Neuron (in vitro differentiated cells): Measurements from ENCODE around the gene CNPY4.
"Not testable (repeated sequence)": the region's sequence is repeated elsewhere in the genome, so short reads cannot be mapped to it uniquely, and the experiment has no call there.

ENCODE experiments used
- H2AFZ ChIP-seq: one replicate; pipeline ENCODE4 v1.6.1; 2013; ENCODE audit warnings: low read depth, mild to moderate bottlenecking, inconsistent platforms, low read length, moderate library complexity
- H3K27me3 ChIP-seq: one replicate; pipeline ENCODE4 v1.6.1; 2013; ENCODE audit warnings: low read length; ENCODE audit not compliant: insufficient read depth
- H3K36me3 ChIP-seq: one replicate; pipeline ENCODE4 v1.6.1; 2013; ENCODE audit warnings: low read length; ENCODE audit not compliant: insufficient read depth
- H3K4me1 ChIP-seq: one replicate; pipeline ENCODE4 v1.6.1; 2013; ENCODE audit warnings: low read length; ENCODE audit not compliant: insufficient read depth
- H3K4me3 ChIP-seq: 2 replicates; pipeline ENCODE4 v1.5.1; 2013; ENCODE audit warnings: mild to moderate bottlenecking, low read length, moderate library complexity
- H3K9me3 ChIP-seq: one replicate; pipeline ENCODE4 v1.6.1; 2013; ENCODE audit warnings: low read length

CNPY4 gene

DNA sequence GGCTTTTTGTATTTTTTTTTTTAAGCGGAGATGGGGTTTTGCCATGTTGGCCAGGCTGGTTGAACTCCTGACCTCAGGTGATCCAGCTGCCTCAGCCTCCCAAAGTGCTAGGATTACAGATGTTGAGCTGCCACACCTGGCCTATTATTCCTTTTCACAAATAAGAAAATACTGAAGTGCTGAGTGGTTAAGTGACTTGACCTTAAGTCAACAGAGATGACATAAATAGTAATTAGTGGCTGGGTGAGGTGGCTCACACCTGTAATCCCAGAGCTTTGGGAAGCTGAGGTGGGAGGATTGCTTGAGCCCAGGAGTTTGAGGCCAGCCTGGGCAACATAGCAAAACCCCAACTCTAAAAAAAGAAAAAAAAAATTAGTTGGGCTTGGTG is 10.8 kb downstream of the CNPY4 start:
- H2AFZ ChIP-seq, H3K4me3 ChIP-seq, H3K36me3 ChIP-seq, H3K9me3 ChIP-seq, H3K27me3 ChIP-seq: not testable (repeated sequence)
- peaks cover 16% of the 10 kb centered on the region for H3K4me1 ChIP-seq

DNA sequence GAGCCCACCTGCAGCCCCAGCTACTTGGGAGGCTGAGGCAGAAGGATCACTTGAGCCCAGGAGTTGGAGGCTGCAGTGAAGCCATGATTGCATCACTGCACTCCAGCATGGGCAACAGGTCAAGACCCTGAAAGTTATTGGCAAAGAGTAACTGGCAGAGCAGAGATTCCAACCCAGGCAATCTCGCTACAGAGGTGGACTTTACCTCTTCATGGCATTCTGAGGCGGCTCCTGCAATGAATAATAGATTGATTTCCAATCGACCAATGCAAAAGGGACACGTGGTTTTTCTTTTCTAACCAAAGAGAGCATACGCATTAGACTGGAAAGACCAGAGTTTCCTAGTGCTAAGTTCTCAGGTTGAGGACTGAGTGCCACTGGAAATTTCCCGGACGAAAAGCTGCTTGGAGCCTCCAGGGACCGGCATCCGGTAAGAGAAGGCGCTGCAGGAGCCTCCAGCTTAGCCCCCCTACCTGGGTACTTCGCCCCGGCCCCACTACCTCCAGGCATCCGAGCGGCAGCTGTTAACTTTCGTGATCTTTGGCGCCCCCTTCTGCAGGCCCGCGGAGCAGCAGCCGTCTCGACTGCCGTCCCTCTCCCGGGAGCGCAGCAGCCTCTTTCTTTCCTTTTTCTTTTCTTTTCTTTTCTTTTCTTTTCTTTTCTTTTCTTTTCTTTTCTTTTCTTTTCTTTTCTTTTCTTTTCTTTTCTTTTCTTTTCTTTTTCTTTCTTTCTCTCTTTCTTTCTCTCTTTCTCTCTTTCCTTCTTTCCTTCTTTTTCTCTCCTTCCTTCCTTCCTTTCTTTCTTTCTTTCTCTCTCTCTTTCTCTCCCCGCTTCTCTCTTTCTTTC is 11.4 kb downstream of the CNPY4 start:
- no peaks in the 10 kb centered on the region for H3K27me3 ChIP-seq
- H3K9me3 ChIP-seq: no peaks in the 10 kb centered on the region
- peaks cover 16% of the 10 kb centered on the region for H3K4me1 ChIP-seq
- no peaks in the 10 kb centered on the region for H3K36me3 ChIP-seq
- no peak overlapping the region for H2AFZ ChIP-seq
- no peak overlapping the region for H3K4me3 ChIP-seq

GRCh38 chr7:100132126-100132525 is 12.7 kb downstream of the CNPY4 start:
- H3K36me3 ChIP-seq: no peaks in the 10 kb centered on the region
- H3K4me1 ChIP-seq: peaks cover 16% of the 10 kb centered on the region
- H3K4me3 ChIP-seq: no peak overlapping the region
- no peaks in the 10 kb centered on the region for H3K27me3 ChIP-seq
- H3K9me3 ChIP-seq: no peaks in the 10 kb centered on the region
- no peak overlapping the region for H2AFZ ChIP-seq

GRCh38 chr7:100132697-100133151 is 13.3 kb downstream of the CNPY4 start:
- Histone ChIP-seq H3K4me3 (no peak overlapping the region), H3K36me3 (no peaks in the 10 kb centered on the region), H3K9me3 (no peaks in the 10 kb centered on the region), H3K4me1 (peaks cover 14% of the 10 kb centered on the region), H2AFZ (no peak overlapping the region), H3K27me3 (no peaks in the 10 kb centered on the region)

DNA sequence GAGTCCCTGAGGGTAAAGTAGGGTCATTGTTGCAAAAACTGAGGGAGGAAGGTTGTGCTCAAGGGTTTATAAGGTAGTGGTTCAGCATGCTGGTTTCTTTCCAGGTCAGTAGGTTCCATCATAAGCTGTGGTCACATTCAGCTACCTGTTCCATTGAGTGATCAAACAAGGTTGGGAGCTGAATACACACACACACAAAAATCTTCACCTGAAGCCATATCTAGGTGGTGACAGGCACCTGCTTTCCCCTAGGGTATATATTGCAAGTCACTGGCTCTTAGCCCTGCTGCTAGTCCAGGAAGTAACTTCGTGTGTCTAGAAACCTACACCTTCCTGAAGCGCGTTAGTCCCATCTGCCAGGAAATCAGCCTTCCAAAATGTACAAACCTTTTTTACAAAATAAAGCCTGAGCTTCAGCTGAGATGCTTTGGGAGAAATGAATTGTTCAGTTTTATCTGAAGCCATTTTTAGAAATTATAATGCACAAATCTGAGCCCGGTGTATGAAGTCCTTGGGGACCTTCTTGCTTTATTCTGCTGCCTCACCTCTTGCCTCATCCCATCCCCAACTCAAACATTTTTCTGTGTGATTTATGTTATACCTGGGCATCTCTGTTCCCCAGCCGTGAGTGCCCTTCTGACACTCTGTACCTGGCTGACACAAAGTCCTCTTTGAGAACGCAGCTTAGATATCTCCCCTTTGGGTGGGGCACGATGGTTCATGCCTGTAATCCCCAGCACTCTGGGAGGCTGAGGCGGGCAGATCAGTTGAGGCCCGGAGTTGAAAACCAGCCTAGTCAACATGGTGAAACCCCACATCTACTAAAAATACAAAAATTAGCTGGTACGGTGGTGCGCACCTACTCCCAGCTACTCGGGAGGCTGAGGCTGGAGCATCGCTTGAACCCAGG is 18.7 kb downstream of the CNPY4 start:
- Histone ChIP-seq H3K4me3 (no peak overlapping the region), H3K9me3 (no peaks in the 10 kb centered on the region), H3K4me1 (peaks cover under 1% of the 10 kb centered on the region), H3K36me3 (no peaks in the 10 kb centered on the region), H3K27me3 (no peaks in the 10 kb centered on the region), H2AFZ (no peak overlapping the region)

GRCh38 chr7:100141555-100141949 is 22.1 kb downstream of the CNPY4 start:
- Histone ChIP-seq H3K36me3 (no peaks in the 10 kb centered on the region), H3K4me1 (no peaks in the 10 kb centered on the region), H2AFZ (peak overlapping the region; percentile 10), H3K4me3 (no peak overlapping the region), H3K9me3 (no peaks in the 10 kb centered on the region), H3K27me3 (no peaks in the 10 kb centered on the region)

DNA sequence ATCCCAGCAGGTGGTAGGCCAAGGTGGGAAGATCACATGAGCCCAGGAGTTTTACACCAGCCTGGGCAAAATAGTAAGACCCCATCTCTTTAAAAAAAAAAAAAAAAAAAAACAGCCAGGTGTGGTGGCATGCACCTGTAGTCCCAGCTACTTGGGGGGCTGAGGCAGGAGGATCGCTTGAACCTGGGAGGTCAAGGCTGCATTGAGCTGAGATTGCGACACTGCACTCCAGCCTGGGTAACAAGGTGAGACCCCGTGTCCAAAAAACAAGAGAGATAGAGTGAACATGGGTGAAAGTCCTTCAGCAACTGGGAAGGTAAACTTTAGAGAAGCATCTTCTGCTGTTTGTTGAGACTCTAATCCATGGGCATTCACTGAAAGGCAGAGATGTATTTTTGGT is 23.0 kb downstream of the CNPY4 start:
- Histone ChIP-seq H2AFZ (no peak overlapping the region), H3K4me1 (no peaks in the 10 kb centered on the region), H3K9me3 (no peaks in the 10 kb centered on the region), H3K36me3 (no peaks in the 10 kb centered on the region), H3K27me3 (no peaks in the 10 kb centered on the region), H3K4me3 (no peak overlapping the region)

- not testable (repeated sequence) for H2AFZ ChIP-seq, H3K4me3 ChIP-seq, H3K27me3 ChIP-seq, H3K9me3 ChIP-seq, H3K36me3 ChIP-seq
- H3K4me1 ChIP-seq: peaks cover 11% of the 10 kb centered on the region
These were observed 26.9 kb downstream of the CNPY4 start for GRCh38 chr7:100146350-100146749.

DNA sequence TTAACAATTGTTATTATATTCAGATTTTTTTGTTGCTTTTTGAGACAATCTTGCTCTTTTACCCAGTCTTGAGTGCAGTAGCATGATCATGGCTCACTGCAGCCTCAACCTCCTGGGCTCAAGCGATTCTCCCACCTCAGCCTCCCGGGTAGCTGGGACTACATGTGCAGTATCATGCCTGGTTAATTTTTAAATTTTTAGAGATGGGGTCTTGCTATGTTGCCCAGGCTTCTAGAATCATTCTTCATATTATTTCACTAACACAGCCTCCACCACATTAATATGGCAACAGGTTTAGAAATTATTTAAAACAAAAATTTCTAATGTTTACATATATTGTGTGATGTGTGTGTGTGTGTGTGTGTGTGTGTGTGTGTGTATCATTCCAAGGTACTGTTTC is 27.8 kb downstream of the CNPY4 start:
- H3K4me1 ChIP-seq: peaks cover 11% of the 10 kb centered on the region
- no peaks in the 10 kb centered on the region for H3K9me3 ChIP-seq
- H3K27me3 ChIP-seq: no peaks in the 10 kb centered on the region
- H3K36me3 ChIP-seq: peaks cover 6% of the 10 kb centered on the region
- H3K4me3 ChIP-seq: no peak overlapping the region
- no peak overlapping the region for H2AFZ ChIP-seq

DNA sequence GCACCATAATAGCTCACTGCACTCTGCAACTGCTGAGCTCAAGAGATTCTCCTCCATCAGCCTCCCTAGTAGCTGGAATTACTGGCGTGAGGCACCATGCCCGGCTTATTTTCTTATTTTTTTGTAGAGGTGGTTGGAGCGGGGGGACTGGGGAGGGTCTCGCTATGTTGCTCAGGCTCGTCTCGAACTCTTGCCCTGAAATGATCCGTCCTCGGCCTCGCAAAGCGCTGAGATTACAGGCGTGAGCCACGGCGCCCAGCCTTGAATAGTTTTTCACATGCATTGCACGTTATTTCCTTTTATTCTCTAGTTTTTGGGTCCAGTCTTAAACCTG is 28.8 kb downstream of the CNPY4 start:
- Histone ChIP-seq H3K9me3 (no peaks in the 10 kb centered on the region), H3K4me1 (peaks cover 11% of the 10 kb centered on the region), H3K27me3 (no peaks in the 10 kb centered on the region), H3K36me3 (peaks cover 13% of the 10 kb centered on the region), H3K4me3 (peak overlapping the region; percentile 89), H2AFZ (peak overlapping the region; percentile 66)

DNA sequence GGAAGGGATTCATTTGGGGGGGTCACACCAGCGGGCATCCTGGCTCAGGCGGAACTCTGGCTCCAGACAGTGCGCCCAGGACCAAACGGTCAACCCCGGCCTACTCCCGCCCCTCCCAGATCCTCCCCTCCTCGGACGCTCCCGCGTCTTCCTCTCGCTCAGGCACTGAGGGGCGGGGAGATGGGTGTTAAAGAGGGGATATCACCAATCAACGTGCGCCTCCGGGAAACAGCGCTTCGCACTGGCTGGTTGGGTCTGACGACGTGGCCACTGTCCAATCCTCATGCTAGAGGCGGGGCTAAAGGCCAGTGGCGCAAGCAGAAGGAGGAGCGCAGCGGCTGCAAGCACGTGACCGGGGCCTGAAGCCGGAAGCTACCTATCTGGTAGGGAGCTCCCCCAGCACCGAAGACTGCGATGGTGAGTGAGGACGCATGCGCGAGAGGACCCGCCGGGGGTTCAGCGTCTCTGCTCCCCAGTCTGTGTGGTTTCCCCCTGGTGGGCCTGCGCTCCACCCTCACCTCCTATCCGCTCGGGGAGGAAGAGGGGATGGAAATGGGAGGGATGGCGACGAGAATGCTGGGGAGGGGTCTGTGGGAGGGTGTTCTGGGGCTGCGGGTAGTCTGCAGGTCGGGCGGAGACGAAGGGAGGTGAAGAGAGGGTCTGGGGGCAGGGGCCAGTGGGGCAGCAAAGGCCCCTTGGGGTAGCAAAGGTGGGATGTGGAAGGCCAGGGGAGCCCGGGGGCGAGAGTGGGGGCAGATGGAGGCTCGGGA is 29.3 kb downstream of the CNPY4 start, which contains the start of gene LAMTOR4:
Gene LAMTOR4 (plus strand): TSS at position 360 of the 770 bp plus-strand sequence. CDS start 55 bp downstream, at position 415.
- Histone ChIP-seq H3K27me3 (no peaks in the 10 kb centered on the region), H3K9me3 (no peaks in the 10 kb centered on the region), H3K36me3 (peaks cover 19% of the 10 kb centered on the region), H3K4me1 (peaks cover 11% of the 10 kb centered on the region), H2AFZ (peak within 1 kb of the TSS; percentile 66), H3K4me3 (peak within 1 kb of the TSS; percentile 89)

GRCh38 chr7:100152404-100152803 is 33.0 kb downstream of the CNPY4 start:
- Histone ChIP-seq H3K4me1 (peaks cover 17% of the 10 kb centered on the region), H3K36me3 (peaks cover 43% of the 10 kb centered on the region), H2AFZ (no peak overlapping the region), H3K4me3 (no peak overlapping the region), H3K27me3 (no peaks in the 10 kb centered on the region), H3K9me3 (no peaks in the 10 kb centered on the region)
